HL-60 (cell line): ENCODE data around the gene PLEKHD1.

Experiments
- DNase-seq, 2 experiments: peaks; one replicate each; pipeline ENCODE4 v3.0.0-alpha.2; 2010 to 2020; ENCODE audit warnings: low read depth in 1 of 2, low spot score in 1 of 2
- H3K27ac ChIP-seq: fragments of 250-450 bp; sonication (Bioruptor Pico); replicated peaks from 2 replicates; pipeline ENCODE4 v1.5.1; 2020; ENCODE audit warnings: mild to moderate bottlenecking, moderate library complexity
- H3K27me3 ChIP-seq: fragments of 250-450 bp; sonication (Bioruptor Pico); 2 replicates; pipeline ENCODE4 v1.5.1; 2021; ENCODE audit warnings: mild to moderate bottlenecking, moderate library complexity; ENCODE audit not compliant: insufficient read depth, poor library complexity, severe bottlenecking
- H3K4me3 ChIP-seq: replicated peaks from 2 replicates; pipeline ENCODE4 v1.5.1; 2011; ENCODE audit warnings: mild to moderate bottlenecking, control low read depth, low read length; ENCODE audit not compliant: insufficient read depth
- GABPA ChIP-seq: IDR thresholded peaks from 2 replicates; pipeline ENCODE4 v1.6.1; 2012; ENCODE audit warnings: low read depth
- POLR2AphosphoS5 ChIP-seq: IDR thresholded peaks from 2 replicates; pipeline ENCODE4 v1.6.1; 2012; ENCODE audit warnings: low read depth
- SPI1 ChIP-seq: IDR thresholded peaks from 2 replicates; pipeline ENCODE4 v1.6.1; 2012; ENCODE audit warnings: low read depth, mild to moderate bottlenecking, borderline replicate concordance
- TF ChIP-seq, protein P1 (sequence below): IDR thresholded peaks from one replicate; pipeline ENCODE4 v1.5.1; 2011; ENCODE audit warnings: low read length, control low read depth, inconsistent platforms; ENCODE audit not compliant: insufficient read depth
- TF ChIP-seq, protein P2 (sequence below): IDR thresholded peaks from 2 replicates; pipeline ENCODE4 v1.6.1; 2012; ENCODE audit warnings: low read depth; ENCODE audit not compliant: insufficient replicate concordance

The PLEKHD1 gene

DNA sequence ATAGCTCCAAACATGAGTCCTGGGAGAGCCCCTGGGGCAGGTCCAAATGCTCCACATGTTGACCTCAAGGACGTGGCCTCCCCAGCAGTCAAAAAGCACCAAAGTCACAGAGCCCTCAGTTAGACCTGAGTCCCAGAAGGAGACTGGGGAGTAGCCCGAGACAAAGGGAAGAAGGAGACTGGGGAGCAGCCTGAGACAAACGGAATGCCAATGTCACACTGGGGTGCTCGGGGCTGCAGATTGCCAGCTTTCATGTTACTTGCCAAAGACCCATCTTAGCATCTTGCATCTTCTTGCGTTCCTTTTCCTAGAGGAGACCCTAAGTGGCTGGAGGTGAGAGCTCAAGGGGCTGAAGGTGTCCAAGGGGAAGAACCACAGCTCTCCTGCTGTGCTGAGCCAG lies 14.9 kb downstream of the PLEKHD1 start:
- Histone ChIP-seq H3K27ac (no peak overlapping the region), H3K4me3 (no peak overlapping the region), H3K27me3 (no peaks in the 10 kb centered on the region)
- TF ChIP-seq GABPA (no peak), SPI1 (no peak), POLR2AphosphoS5 (no peak)
- TF ChIP-seq, protein P1, sequence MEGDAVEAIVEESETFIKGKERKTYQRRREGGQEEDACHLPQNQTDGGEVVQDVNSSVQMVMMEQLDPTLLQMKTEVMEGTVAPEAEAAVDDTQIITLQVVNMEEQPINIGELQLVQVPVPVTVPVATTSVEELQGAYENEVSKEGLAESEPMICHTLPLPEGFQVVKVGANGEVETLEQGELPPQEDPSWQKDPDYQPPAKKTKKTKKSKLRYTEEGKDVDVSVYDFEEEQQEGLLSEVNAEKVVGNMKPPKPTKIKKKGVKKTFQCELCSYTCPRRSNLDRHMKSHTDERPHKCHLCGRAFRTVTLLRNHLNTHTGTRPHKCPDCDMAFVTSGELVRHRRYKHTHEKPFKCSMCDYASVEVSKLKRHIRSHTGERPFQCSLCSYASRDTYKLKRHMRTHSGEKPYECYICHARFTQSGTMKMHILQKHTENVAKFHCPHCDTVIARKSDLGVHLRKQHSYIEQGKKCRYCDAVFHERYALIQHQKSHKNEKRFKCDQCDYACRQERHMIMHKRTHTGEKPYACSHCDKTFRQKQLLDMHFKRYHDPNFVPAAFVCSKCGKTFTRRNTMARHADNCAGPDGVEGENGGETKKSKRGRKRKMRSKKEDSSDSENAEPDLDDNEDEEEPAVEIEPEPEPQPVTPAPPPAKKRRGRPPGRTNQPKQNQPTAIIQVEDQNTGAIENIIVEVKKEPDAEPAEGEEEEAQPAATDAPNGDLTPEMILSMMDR, result no peak
- TF ChIP-seq, protein P2, sequence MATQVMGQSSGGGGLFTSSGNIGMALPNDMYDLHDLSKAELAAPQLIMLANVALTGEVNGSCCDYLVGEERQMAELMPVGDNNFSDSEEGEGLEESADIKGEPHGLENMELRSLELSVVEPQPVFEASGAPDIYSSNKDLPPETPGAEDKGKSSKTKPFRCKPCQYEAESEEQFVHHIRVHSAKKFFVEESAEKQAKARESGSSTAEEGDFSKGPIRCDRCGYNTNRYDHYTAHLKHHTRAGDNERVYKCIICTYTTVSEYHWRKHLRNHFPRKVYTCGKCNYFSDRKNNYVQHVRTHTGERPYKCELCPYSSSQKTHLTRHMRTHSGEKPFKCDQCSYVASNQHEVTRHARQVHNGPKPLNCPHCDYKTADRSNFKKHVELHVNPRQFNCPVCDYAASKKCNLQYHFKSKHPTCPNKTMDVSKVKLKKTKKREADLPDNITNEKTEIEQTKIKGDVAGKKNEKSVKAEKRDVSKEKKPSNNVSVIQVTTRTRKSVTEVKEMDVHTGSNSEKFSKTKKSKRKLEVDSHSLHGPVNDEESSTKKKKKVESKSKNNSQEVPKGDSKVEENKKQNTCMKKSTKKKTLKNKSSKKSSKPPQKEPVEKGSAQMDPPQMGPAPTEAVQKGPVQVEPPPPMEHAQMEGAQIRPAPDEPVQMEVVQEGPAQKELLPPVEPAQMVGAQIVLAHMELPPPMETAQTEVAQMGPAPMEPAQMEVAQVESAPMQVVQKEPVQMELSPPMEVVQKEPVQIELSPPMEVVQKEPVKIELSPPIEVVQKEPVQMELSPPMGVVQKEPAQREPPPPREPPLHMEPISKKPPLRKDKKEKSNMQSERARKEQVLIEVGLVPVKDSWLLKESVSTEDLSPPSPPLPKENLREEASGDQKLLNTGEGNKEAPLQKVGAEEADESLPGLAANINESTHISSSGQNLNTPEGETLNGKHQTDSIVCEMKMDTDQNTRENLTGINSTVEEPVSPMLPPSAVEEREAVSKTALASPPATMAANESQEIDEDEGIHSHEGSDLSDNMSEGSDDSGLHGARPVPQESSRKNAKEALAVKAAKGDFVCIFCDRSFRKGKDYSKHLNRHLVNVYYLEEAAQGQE, result no peak
- no peak for DNase-seq

DNA sequence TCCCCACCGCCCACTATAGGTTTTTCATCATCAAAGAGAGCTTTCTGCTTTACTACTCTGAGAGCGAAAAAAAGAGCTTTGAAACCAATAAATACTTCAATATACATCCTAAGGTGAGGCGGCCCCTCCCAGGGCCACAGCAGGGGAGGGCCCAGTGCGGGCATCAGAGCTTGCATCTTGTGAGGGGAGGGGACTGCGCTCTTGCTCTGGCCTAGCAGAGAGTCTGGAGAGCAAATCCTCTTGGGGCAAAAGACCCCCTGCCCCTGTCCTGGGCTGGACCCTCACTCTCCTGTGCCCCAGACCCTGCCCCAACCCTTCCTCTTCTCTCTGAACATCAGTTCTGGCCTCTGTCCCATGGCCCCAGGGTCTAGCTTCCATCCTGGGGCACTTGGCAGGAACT lies 15.6 kb downstream of the PLEKHD1 start:
- no peak for TF ChIP-seq POLR2AphosphoS5
- TF ChIP-seq, protein P2, result no peak
- TF ChIP-seq GABPA, result no peak
- TF ChIP-seq, protein P1, result no peak
- TF ChIP-seq SPI1, result no peak
- no peaks in the 10 kb centered on the region for H3K27me3 ChIP-seq
- no peak overlapping the region for H3K4me3 ChIP-seq
- no peak overlapping the region for H3K27ac ChIP-seq
- no peak for DNase-seq

DNA sequence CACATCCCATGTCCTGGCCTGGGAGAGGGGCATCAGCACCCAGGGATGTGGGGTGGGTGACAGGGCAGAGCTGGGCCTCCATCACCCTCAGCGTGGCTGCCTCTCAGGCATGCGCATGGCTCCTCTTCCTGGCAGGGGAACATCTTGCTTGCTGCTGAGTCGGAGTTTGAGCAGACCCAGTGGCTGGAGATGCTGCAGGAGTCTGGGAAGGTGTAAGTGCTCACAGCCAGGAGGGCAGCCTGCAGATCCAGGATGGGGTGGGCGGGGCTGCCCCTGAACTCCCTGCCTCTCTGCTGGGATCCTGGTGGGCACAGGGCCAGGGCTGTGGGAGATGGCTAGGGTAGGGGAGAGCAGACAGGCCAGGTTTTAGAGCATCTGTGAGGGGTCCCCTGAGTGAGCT lies 16.2 kb downstream of the PLEKHD1 start:
- DNase-seq, result no peak
- H3K27me3 ChIP-seq, result no peaks in the 10 kb centered on the region
- H3K27ac ChIP-seq, result no peak overlapping the region
- H3K4me3 ChIP-seq, result no peak overlapping the region
- TF ChIP-seq, protein P1, result no peak

DNA sequence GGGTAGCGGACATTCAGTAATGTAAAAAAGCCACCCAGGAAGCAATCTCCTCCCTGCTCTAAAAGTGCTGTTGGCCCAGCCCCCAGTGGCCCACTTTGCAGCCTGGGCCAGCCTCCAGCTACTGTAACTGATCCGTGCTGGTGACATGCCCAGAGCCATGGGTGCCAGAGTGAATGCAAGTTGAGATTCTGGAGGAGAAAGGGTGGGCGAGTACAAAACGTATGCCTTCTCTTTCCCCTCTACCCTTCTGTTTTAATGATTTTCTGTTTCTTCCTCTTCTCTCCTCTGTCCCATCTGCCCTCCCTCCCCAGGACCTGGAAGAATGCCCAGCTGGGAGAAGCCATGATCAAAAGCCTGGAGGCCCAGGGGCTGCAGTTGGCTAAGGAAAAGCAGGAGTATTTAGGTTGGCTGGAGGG lies 16.9 kb downstream of the PLEKHD1 start:
- TF ChIP-seq, protein P1, result no peak
- TF ChIP-seq, protein P2, result no peak
- TF ChIP-seq GABPA (no peak), SPI1 (no peak), POLR2AphosphoS5 (no peak)
- Histone ChIP-seq H3K27me3 (no peaks in the 10 kb centered on the region), H3K27ac (no peak overlapping the region), H3K4me3 (no peak overlapping the region)
- no peak for DNase-seq
